GM18526 (cell line): ENCODE data around the gene MEI4.

Experiments used
- POLR2A ChIP-seq: IDR thresholded peaks from 3 replicates; pipeline ENCODE4 v1.6.1; 2011; ENCODE audit not compliant: insufficient read length; ENCODE audit errors: extremely low read depth

Gene MEI4

GRCh38 chr6:77839292-77839691 lies 186.5 kb downstream of the MEI4 start:
- TF ChIP-seq POLR2A = no peak

- no peak for TF ChIP-seq POLR2A
Measured at GRCh38 chr6:77844822-77845221, 192.0 kb downstream of the MEI4 start.

GRCh38 chr6:77853401-77853800 lies 200.6 kb downstream of the MEI4 start:
- no peak for TF ChIP-seq POLR2A

- no peak for TF ChIP-seq POLR2A
Measured at GRCh38 chr6:77856391-77856790, 203.6 kb downstream of the MEI4 start.

DNA sequence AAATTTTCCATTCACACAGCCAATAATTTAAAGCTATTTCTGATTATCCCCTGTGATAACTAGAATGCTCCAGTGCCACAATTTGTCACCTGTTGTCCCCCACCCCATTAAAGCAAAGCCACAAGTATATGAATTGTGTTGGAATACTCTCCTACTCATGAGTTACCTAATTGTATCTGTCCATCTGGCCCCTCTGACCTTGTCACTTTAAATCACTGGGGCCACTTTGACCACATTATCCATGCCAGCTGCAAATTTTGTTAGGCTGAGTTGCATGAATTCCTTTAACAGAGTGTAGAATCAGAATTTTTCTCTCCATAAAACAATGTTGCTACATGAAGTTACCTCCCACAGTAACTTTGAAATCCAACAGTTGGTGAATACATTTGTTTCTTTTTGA lies 204.6 kb downstream of the MEI4 start:
- TF ChIP-seq POLR2A = no peak

- no peak for TF ChIP-seq POLR2A
Measured at GRCh38 chr6:77876300-77876699, 223.5 kb downstream of the MEI4 start.

DNA sequence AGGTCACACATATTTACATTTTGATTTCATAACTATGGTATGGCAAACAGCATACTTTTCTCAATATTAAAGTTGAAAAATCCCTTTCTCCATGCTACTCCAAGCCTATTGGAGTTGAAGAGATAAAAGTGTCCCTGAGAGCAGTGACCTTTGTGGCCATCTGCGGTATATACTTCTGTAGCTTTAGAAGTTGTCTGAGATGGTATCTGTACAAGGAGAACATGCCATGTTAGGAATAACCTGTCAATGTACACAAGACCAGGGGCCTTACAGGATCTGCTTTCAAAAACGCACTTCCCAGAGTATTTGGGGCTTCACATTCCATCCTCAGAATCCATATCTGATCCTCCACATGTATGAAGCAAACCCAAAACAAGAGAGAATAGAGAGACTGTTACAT lies 226.7 kb downstream of the MEI4 start:
- TF ChIP-seq POLR2A = no peak

DNA sequence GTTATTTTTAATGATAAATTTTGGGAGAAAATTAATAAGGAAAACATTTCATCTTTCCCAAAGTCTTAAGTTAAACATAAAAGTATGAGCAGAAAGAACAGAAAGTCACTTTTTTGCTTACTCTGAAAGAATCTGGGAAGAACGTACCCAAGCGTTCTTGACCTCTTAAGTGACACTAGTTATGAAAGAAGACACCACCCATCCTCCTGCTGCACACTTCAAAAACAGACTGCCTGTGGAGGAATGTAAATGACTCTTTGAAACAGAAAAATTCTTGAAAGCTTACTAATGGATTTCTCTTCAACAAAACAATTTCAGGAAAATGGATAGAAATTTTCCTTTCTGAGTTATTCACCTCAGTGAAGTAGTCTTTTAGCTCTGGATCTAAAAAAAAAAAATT lies 227.7 kb downstream of the MEI4 start:
- TF ChIP-seq POLR2A = no peak

DNA sequence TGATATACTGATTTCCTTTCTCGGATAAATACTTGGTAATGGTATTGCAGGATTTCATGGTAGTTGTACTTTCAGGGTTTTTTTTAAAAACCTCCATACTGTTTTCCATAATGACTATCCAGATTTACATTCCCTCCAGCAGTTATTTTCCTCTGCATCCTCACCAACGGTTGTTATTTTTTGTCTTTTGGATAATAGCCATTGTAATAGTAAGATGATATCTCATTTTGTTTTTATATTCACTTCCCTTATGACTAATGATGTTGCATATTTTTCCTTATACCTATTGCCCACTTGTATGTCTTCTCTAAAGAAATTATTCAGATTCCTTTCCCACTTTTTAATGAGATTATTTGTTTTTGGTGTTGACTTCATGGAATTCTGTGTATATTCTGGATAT lies 231.0 kb downstream of the MEI4 start:
- no peak for TF ChIP-seq POLR2A

DNA sequence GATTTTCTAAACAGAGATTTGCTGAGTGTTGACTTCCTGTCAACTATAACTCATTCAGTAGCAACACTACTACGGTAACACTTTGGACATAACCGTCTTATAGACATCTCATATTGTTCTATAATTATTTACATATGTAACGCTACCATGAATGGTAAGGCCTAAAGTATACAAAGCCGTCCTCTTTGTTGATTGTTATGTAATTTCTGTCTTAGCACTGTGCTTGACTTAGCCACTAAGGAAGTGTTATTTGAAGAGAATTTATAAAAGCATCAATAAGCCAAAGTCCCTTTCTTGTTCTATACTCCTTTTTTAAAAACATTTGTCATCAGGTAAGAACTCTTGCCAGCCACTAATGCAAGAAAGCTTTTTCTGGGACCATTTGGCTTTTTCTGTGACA lies 240.6 kb downstream of the MEI4 start:
- no peak for TF ChIP-seq POLR2A

DNA sequence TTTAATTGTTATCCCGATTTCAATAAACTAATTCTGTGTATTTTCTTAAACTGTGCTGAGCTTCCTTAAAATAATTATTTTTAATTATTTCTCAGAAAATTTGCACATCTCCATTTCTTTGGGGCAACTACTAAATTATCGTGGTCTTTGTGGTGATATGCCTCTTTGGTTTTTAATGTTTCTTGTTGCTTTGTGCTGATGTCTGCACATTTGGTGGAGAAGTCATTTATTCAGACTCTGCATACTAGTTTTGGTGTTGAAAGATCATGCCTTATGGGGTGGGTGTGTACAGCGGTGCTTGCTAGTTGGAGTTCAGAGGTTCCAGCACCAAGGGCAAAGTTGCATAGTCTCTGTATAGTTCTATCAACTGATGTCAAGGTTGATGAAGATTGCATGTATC lies 253.2 kb downstream of the MEI4 start:
- TF ChIP-seq POLR2A = no peak

GRCh38 chr6:77910826-77911225 lies 258.0 kb downstream of the MEI4 start:
- no peak for TF ChIP-seq POLR2A

GRCh38 chr6:77926198-77926751 lies 273.4 kb downstream of the MEI4 start:
- TF ChIP-seq POLR2A = no peak

DNA sequence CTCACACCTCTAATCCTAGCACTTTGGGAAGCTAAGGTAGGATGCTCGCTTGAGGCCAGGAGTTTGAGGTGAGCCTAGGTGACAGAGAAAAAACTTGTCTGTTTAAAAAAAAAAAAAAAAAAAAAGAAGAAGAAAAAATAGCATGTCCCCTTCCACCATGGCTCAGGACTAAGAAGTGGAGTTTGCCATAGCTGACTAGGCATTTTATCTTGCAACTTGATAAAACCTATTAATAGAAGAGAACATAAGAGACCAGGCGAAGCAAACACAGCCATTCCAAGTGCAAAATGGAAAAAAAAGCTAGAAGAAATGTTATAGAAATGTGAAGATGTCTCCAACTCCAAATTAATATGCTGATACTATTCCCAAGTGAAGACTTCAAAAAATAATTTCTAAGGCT lies 277.5 kb downstream of the MEI4 start:
- no peak for TF ChIP-seq POLR2A

GRCh38 chr6:77930952-77931351 lies 278.1 kb downstream of the MEI4 start:
- no peak for TF ChIP-seq POLR2A

GRCh38 chr6:77962070-77962469 lies 309.2 kb downstream of the MEI4 start:
- no peak for TF ChIP-seq POLR2A

DNA sequence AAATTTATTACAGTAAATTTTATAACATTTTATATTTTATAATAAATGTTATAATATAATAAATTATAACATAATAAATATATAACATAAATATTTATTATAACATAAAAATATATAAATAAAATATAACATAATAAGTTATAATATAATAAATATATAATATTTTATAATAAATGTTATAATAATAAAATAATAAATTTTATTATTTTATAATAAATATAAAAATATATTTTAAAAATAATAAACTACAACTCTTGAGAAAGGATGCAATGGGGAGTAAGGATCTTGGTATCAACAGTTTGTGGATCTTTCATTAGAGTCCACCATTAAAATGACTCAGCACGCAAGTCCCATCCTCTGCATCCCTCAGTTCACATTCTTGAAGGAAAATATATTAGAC lies 312.6 kb downstream of the MEI4 start:
- no peak for TF ChIP-seq POLR2A

DNA sequence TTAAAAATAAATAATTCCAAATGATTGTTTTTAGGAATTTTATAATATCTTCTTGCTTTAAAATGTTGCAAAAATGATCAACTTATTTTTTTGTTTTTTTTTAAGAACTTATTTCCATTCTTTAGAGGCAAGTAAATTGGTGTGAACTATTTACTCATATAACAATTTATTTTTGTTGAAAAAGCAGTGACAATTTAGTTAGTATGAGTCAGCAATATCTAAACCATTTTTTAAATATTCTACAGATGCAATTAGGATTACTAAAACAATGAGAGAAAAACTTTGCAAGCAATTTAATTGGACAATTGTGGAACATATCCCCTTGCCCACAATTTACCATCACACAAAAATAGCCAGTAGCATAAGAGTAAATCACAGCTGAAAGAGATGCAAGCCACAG lies 319.5 kb downstream of the MEI4 start:
- no peak for TF ChIP-seq POLR2A
